NCI-H2107 treated with DMSO at 0.1 percent for 48 hours (cell line): ENCODE data around the gene MTFR1L.

Experiments
- DNase-seq: peaks from one replicate; lab custom pipeline; 2025; ENCODE audit not compliant: unreplicated experiment; lab: John Stamatoyannopoulos, UW

Gene MTFR1L

DNA sequence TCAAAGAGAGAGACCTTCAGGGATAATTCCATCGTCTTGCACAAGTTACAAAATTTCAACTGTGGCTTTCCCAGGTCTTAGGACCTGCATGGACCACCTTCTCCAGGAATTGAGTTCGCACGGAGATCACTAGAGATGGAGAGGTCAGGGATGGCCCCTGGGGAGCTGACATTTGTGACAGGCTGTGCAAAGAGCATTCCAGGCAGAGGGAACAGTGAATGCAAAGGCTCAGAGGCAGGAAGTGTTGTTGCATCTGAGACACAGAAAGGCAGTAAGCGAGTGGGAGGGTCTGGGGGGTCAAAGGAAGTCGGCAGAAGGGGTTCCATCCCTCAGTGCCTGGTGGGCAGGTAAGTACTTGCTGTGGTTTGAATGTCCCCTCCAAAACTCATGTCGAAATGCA is 29.3 kb upstream of the MTFR1L start:
- no peak for DNase-seq

- DNase-seq: no peak
Observed at GRCh38 chr1:25792115-25792514, 27.6 kb upstream of the MTFR1L start.

DNA sequence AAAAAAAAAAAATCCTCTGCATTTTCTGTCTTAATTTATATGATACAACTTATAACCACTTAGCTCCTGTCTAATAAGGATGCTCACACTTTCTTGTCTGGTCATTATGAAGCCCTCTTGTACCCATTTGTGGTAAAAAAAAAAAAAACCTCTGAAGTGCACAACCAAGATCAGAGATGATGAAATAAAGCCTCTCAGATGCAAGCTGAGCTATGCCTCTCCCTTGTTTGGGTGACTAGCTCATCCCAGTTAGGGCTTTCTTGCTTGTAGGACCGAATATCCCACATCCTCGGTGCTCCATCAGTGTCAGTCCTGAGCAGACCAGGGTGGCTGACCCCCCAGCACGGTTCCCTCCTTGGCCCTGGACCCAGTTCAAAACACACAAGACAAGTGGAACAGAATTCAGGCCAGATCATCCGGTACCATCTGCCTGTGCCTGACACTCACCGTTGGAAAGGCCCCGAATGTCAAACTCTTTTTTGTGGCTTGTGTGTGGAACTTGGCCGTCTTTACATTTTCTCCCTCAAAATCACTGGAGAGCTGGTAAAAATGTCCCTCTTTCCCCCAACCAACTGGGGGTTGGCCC is 26.1 kb upstream of the MTFR1L start:
- DNase-seq: no peak

DNA sequence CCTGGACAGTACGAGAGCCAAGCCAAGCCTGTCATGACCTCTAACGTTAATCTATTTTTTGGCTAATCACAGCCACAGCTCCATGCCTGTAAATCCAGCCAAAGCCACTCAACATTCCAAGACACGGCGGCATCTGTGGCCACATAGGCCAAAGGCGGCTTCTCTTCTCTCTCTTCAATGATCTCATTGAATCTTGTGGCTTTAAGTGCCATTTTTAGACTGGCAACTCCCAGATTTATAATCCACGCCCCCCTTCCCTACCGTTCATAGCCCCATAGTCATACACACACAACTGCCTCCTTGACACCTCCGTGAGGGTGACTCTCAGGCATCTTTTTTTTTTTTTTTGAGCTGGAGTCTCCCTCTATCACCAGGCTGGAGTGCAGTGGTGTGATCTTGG is 25.4 kb upstream of the MTFR1L start:
- no peak for DNase-seq

DNA sequence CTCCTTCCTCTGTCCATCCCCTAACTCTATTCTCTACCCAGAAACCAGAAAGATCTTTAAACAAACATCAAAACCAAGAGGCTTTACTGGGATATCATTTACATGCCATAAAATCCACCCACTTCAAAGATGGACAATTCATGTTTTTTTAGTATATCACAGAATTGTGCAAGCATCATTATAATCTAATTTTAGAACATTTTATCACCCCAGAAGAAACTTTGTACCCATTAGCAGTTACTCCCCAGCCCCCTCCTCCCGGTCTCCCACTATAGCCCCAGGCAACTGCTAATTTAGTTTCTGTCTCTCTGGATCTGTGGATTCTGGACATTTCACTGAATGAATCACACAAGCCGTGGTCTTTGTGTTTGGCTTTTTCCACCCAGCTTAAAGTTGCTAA is 24.5 kb upstream of the MTFR1L start:
- no peak for DNase-seq

DNA sequence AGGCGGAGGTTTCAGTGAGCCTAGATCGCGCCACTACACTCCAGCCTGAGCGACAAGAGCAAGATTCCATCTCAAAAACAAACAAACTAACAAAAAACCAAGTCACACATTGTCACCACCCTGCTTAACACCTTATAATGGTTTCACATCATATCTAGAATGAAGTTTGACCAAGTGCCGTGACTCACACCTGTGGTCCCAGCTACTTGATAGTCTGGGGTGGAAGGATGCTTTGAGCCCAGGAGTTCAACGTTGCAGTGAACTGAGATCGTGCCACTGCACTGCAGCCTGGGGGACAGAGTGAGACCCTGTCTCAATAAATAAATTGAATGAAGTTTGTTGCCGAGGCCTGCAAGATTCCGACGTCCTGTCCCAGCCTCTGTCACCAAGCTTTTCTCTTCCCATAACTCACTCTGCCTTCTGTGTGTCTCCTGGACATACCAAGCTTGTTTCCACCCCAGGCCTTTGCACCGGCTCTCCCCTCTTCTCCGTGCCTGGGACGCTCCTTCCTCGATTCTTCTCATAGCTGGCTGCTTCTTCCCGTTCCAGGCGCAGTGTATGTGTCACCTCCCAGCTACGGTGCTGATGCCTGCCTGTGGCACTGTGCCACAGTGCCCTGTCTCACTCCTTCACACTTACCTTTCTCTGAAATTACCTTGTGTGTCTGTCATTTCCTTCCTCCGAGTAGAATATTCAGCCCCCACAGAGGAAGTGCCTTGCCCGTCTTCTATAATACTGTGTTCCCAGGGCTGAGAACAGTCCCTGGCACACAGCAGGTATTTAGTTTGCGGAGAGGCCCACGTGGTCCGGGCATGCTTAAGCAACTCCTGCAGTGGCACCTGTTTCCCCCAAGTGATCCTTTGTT is 23.6 kb upstream of the MTFR1L start:
- peak; percentile 91 for DNase-seq

DNA sequence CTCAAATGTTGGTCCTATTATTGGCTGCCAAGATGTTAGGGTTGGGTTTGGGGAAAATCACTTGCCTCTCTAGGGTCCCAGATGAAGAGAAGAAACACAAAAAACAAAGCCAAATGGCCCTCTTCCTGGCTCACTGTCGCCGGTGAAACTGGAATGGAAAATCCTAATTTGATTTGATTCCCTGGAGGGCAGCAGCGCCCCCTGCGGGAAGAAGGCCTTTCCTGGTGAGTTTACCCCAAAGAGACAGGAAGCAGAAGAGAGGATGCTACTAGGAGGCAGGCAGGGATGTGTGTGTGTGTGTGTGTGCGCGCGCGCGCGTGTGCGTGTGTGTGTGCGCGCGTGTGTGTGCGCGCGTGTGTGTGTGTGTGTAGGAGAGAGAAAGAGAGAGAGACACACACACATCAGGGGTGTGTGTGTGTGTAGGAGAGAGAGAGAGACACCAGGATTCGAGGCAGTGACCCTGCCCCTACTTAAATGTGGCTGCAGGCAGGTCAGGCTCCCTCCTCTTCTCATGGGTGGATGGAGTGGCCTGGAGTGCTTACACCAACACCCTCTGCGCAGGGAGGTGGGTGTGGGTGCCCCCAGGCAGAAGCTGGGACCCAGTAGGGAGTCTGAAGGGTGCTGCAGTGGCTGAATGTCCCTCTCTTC is 22.8 kb upstream of the MTFR1L start:
- peak; percentile 91 for DNase-seq

- no peak for DNase-seq
Observed at GRCh38 chr1:25797939-25798338, 21.8 kb upstream of the MTFR1L start.

GRCh38 chr1:25798666-25799351 is 20.9 kb upstream of the MTFR1L start:
- DNase-seq: no peak

DNA sequence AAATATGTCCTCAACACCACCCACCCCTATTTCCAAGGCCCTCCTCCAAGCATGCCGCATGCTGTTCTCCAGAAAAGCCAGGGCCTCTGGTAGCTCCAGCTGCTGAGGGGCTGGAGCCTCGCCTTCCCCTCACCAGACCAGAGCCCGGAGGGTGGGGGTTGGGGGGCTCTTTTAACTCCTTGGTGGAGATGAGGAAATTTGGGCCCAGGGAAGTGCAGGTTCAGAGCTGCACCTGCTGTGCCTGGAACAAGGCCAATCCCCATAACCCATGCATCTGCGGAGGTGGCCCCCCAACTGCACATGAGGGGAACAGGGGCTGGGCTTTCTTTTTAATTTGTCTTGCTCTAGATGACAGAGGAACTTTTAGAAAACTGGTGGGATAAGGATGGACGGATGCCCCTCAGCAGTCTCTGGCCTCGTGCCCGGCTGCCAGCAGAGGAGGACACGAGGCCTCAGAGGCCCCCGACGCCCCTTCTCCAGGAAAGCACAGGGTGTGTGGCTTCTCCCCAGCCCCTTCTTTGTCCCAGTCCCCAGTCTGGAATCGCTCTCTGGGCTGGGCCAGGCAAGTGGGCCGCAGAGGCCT is 20.3 kb upstream of the MTFR1L start:
- no peak for DNase-seq

DNA sequence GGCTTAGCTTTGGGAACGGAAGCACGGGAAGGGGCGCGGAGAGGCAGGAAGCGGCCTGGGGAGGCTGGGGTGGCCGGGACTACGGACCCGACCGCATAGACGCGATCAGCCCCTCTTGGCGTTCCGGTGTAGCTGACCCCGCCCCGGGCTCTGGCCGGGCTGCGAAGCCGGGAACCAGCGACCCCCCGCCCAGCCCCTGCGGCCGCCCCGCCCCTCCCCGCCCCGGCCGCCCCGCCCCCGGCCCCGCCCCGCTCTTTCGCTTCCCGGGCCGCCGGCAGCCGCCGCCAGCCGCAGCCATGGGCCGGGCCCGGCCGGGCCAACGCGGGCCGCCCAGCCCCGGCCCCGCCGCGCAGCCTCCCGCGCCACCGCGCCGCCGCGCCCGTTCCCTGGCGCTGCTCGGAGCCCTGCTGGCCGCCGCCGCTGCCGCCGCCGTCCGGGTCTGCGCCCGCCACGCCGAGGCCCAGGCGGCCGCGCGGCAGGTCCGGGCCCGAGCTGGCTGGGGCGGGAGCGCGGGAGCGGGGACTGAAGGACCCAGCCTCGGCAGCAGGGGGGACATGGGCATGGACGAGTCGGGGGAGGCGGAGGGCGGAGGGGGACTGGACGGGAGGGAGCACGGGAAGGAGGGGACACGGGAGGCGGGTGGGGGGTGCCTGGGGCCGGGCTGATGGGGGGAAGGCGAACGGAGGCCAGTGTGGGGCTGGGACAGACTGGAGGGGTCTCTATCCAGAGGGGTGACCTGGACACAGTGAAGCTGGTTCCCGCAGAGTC is 19.6 kb upstream of the MTFR1L start, which contains the start of gene SELENON:
TSS of gene SELENON (plus strand) at position 259 of the 768 bp plus-strand sequence. CDS start at position 297, 38 bp downstream.
- DNase-seq: no peak

DNA sequence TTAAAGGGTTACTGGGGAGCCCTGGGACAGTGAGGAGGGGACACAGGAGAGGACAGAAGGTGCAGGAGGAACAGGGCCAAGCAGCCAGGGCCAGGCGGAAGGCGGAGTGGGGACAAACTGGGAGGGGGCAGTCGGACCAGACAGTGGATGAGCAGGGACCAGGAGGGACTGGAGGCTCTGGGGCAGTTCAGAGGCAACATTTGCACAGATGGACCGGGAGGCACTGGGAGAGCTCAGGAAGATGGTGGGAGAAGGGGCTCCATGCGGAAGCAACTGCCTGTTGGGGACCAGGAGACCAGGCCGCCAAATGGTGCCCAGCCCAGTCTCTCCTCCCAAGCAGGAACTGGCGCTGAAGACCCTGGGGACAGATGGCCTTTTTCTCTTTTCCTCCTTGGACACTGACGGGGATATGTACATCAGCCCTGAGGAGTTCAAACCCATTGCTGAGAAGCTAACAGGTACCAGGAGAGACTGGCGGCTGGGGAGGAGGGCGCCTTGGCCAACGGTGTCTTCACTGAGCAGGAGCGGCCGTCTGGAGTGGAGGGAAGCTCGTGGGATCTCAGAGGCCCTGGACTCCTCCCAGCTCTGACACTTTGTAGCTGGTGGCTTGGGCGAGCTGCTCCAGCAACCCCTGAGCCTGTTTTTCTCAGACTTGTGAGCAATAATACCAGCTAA is 18.9 kb upstream of the MTFR1L start:
- DNase-seq: no peak

- no peak for DNase-seq
Observed at GRCh38 chr1:25802915-25803314, 16.8 kb upstream of the MTFR1L start.

DNA sequence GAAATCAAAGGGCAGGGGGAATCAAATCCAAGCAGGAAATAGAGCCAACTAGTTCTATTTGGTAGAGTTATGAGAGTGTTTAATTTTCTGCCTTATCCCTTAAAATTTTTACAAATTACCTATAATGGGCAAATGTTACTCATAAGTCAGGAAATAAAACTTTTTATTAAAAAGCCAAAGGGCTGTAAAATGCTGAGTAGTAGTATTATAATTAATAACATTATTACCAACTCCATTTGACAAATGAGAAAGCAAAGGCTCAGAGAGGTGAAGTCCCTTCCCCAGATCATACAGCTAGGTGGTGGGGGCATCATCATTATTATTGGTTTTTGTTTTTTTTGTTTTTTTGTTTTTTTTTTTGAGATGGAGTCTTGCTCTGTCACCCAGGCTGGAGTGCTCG is 16.4 kb upstream of the MTFR1L start:
- DNase-seq: no peak

GRCh38 chr1:25804244-25804963 is 15.3 kb upstream of the MTFR1L start:
- DNase-seq: no peak

- DNase-seq: no peak
Observed at GRCh38 chr1:25804964-25805862, 14.5 kb upstream of the MTFR1L start.

DNA sequence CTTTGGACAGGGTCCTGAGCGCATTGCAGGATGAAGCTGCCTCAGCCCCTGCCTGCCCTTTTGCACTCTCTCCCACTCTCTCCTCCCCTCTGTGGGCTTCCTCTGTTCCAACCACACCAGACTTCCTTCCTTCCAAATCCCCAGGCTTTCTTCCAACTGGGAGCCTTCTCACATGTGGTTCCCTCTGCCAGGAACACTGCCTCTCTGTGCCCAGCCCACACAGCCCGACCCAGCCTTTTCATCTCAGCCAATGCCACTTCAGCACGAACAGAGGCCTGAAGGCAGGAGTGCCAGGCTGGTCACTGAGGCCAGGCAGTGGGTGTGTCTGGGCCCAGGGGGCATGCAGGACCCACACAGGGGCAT is 13.9 kb upstream of the MTFR1L start:
- no peak for DNase-seq

- no peak for DNase-seq
Observed at GRCh38 chr1:25806418-25806817, 13.3 kb upstream of the MTFR1L start.
